Parathyroid adenoma (tissue), 2 donors: ENCODE data around the gene GABRD.

Source experiments
- H2AFZ ChIP-seq: fragments of 300-600 bp; sonication (generic); one replicate; pipeline ENCODE4 v1.7.0; 2017; ENCODE audit warnings: antibody characterized with exemption, mild to moderate bottlenecking
- H3K27ac ChIP-seq: fragments of 300-600 bp; sonication (generic); one replicate; pipeline ENCODE4 v1.7.0; 2017
- H3K27me3 ChIP-seq: fragments of 300-600 bp; sonication (generic); one replicate; pipeline ENCODE4 v1.7.0; 2017; ENCODE audit warnings: low read length; ENCODE audit not compliant: control insufficient read depth, insufficient read depth
- H3K36me3 ChIP-seq: fragments of 300-600 bp; sonication (generic); one replicate; pipeline ENCODE4 v1.7.0; 2017; ENCODE audit warnings: low read length; ENCODE audit not compliant: control insufficient read depth, insufficient read depth
- H3K4me1 ChIP-seq: fragments of 300-600 bp; sonication (generic); one replicate; pipeline ENCODE4 v1.7.0; 2017; ENCODE audit warnings: control low read depth
- H3K4me2 ChIP-seq: fragments of 300-600 bp; sonication (generic); one replicate; pipeline ENCODE4 v1.7.0; 2017; ENCODE audit warnings: low read length
- H3K4me3 ChIP-seq: fragments of 300-600 bp; sonication (generic); one replicate; pipeline ENCODE4 v1.7.0; 2017; ENCODE audit warnings: low read depth, low read length
- H3K79me2 ChIP-seq: fragments of 300-600 bp; sonication (generic); one replicate; pipeline ENCODE4 v1.7.0; 2017; ENCODE audit warnings: control low read depth
- H3K9ac ChIP-seq: fragments of 300-600 bp; sonication (generic); one replicate; pipeline ENCODE4 v1.7.0; 2017; ENCODE audit warnings: mild to moderate bottlenecking
- H3K9me3 ChIP-seq: fragments of 300-600 bp; sonication (generic); one replicate; pipeline ENCODE4 v1.7.0; 2017; ENCODE audit warnings: low read length; ENCODE audit not compliant: control insufficient read depth
- TF ChIP-seq, protein P1 (sequence below): fragments of 300-600 bp; sonication (generic); IDR thresholded peaks from one replicate; pipeline ENCODE4 v1.7.0; 2017; ENCODE audit warnings: antibody characterized with exemption, mild to moderate bottlenecking
- donor health status: primary hyperparathyroidism.

GABRD gene

DNA sequence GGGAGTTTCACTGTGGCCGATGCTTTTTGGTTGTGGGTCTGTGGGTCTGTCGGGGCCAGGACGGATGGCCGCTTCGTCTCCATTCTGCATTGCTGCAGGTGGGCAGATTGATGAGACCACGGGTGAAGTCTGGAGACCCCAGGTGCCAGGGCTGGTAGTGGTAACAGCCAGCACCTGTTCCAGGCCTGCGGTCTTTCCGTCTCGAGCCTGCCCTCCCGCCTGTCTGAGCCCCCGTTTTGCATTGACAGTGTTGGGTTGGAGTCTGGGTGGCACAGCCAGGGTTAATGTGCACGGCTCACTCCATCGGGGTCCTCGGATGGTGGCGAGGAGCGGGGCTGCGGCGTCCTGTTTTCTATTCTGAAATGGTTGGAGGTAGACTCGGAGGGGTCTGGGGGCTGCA lies 55.3 kb downstream of the GABRD start:
- Histone ChIP-seq H3K4me3 (no peak overlapping the region), H3K9ac (no peak overlapping the region), H3K36me3 (no peaks in the 10 kb centered on the region)

DNA sequence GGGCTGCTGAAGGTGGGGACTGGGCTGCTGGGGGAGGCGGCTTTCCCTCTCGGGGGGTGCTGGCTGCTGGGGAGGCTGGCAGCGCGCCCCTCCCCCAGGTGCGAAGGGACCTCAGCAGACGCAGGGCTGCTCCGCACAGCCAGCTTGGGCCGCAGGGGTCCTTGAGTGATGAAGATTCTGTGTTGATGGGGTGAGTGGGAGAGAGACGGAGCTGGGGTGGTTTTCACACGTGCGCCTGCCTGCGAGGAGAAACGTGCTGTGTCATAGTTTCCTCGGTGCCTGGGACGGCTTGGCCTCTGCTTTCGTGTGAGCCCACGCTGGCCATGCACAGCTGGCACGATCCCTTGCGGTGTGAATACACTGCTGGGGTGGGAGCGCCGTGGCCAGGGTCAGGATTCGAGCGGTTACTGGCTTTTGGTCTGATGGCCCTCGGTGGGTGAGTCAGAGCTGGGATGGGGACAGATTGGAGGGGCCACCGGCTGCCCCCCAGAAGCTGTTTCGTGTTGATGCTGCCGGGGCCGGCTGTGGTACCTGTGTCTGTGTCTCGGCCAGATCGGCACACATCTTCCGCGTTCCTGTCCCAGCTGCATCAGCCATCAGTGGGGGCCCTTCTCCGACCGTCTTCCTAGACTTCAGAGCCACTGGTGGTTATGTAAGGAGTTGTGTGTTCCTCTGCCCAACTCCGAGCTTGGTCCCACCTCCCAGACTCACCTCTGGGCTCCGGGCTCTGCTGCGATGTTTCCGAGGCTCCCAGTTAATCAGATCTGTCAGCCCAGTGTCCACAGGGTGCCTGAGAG lies 56.0 kb downstream of the GABRD start:
- no peak overlapping the region for H3K9ac ChIP-seq
- no peaks in the 10 kb centered on the region for H3K4me1 ChIP-seq
- H3K27ac ChIP-seq: no peak overlapping the region
- no peak overlapping the region for H3K4me3 ChIP-seq
- peaks cover 9% of the 10 kb centered on the region for H3K79me2 ChIP-seq
- no peak overlapping the region for H3K4me2 ChIP-seq
- TF ChIP-seq, protein P1, sequence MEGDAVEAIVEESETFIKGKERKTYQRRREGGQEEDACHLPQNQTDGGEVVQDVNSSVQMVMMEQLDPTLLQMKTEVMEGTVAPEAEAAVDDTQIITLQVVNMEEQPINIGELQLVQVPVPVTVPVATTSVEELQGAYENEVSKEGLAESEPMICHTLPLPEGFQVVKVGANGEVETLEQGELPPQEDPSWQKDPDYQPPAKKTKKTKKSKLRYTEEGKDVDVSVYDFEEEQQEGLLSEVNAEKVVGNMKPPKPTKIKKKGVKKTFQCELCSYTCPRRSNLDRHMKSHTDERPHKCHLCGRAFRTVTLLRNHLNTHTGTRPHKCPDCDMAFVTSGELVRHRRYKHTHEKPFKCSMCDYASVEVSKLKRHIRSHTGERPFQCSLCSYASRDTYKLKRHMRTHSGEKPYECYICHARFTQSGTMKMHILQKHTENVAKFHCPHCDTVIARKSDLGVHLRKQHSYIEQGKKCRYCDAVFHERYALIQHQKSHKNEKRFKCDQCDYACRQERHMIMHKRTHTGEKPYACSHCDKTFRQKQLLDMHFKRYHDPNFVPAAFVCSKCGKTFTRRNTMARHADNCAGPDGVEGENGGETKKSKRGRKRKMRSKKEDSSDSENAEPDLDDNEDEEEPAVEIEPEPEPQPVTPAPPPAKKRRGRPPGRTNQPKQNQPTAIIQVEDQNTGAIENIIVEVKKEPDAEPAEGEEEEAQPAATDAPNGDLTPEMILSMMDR: no peak
- H2AFZ ChIP-seq: no peak overlapping the region
- H3K9me3 ChIP-seq: no peaks in the 10 kb centered on the region
- H3K36me3 ChIP-seq: no peaks in the 10 kb centered on the region
- H3K27me3 ChIP-seq: no peaks in the 10 kb centered on the region

More for the DNA sequence above, 55.3 kb downstream of the GABRD start:
- Histone ChIP-seq H3K9me3 (no peaks in the 10 kb centered on the region), H2AFZ (no peak overlapping the region), H3K27ac (no peak overlapping the region), H3K27me3 (no peaks in the 10 kb centered on the region), H3K4me1 (no peaks in the 10 kb centered on the region), H3K4me2 (no peak overlapping the region), H3K79me2 (peaks cover 11% of the 10 kb centered on the region)
- TF ChIP-seq, protein P1: no peak

DNA sequence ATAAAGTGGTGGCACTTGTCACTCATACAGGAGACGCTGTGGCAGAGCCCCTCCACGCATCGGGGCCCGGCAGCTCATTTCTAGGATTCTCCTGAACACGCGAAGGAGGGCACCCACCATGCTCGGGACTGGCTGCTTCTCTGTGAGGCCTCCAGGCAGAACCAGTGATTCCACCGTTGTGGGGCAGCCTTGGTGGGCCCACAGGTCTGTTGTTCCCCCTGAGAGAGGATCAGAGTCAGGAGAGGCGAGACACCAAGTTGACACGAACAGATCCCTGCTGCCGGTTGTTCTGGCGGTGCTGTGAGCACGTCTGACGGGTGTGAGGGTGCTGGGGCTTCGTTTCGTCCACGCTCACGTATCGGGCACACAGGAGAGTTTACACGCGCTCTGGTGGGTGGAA lies 57.7 kb downstream of the GABRD start:
- Histone ChIP-seq H3K4me1 (no peaks in the 10 kb centered on the region), H2AFZ (no peak overlapping the region), H3K4me3 (no peak overlapping the region)

DNA sequence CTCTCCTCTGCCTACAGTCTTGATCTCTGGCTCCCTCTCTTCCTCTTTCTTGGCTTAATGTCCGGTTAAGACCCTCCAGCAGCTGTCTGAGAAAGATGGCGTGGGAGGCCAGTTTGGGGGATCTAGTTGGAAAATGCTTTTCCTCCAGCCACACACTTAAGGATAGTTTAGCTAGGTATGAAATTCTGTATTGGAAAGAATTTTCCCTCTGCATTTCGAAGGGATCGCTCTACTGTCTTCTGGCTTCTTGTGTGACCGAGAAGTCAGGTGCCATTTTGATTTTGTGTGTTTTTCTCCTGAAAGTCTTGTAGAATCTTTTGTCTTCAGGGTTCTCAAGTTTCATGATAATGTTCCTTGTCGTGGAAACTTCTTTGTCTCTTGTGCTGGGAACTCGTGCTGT lies 59.0 kb downstream of the GABRD start:
- Histone ChIP-seq H3K4me3 (no peak overlapping the region), H3K4me2 (no peak overlapping the region)

More for the DNA sequence above, 57.7 kb downstream of the GABRD start:
- H3K27me3 ChIP-seq: no peaks in the 10 kb centered on the region
- H3K79me2 ChIP-seq: peaks cover 5% of the 10 kb centered on the region
- no peaks in the 10 kb centered on the region for H3K9me3 ChIP-seq
- TF ChIP-seq, protein P1: no peak
- no peaks in the 10 kb centered on the region for H3K36me3 ChIP-seq
- H3K27ac ChIP-seq: no peak overlapping the region
- no peak overlapping the region for H3K4me2 ChIP-seq
- no peak overlapping the region for H3K9ac ChIP-seq

More for the DNA sequence above, 59.0 kb downstream of the GABRD start:
- H3K27ac ChIP-seq: no peak overlapping the region
- H3K79me2 ChIP-seq: peaks cover 5% of the 10 kb centered on the region
- no peaks in the 10 kb centered on the region for H3K4me1 ChIP-seq
- H3K9ac ChIP-seq: no peak overlapping the region
- H3K36me3 ChIP-seq: no peaks in the 10 kb centered on the region
- no peak overlapping the region for H2AFZ ChIP-seq
- TF ChIP-seq, protein P1: no peak
- no peaks in the 10 kb centered on the region for H3K9me3 ChIP-seq
- no peaks in the 10 kb centered on the region for H3K27me3 ChIP-seq
